Measurements from ENCODE around the gene CFAP410.

CFAP410 gene

GRCh38 chr21:44372616-44373015 is 33.4 kb upstream of the CFAP410 start:
- TF ChIP-seq CSDC2 (CRISPR knock-in tag; IDR thresholded peaks at IDR 0.05) (no peak), ESRRG (CRISPR knock-in tag; IDR thresholded peaks at IDR 0.05) (no peak), TCF4 (CRISPR knock-in tag; IDR thresholded peaks at IDR 0.05; ENCODE audit: borderline replicate concordance) (no peak), ZFP30 (CRISPR knock-in tag; IDR thresholded peaks at IDR 0.05) (no peak), ZNF565 (CRISPR knock-in tag; conservative IDR thresholded peaks at IDR 0.05; ENCODE audit: low read depth) (no peak), GLIS3 (CRISPR knock-in tag; IDR thresholded peaks at IDR 0.05) (no peak)
- TF ChIP-seq, protein P1, sequence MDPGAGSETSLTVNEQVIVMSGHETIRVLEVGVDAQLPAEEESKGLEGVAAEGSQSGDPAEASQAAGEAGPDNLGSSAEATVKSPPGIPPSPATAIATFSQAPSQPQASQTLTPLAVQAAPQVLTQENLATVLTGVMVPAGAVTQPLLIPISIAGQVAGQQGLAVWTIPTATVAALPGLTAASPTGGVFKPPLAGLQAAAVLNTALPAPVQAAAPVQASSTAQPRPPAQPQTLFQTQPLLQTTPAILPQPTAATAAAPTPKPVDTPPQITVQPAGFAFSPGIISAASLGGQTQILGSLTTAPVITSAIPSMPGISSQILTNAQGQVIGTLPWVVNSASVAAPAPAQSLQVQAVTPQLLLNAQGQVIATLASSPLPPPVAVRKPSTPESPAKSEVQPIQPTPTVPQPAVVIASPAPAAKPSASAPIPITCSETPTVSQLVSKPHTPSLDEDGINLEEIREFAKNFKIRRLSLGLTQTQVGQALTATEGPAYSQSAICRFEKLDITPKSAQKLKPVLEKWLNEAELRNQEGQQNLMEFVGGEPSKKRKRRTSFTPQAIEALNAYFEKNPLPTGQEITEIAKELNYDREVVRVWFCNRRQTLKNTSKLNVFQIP (CRISPR knock-in tag; IDR thresholded peaks at IDR 0.05; ENCODE audit: borderline replicate concordance, low read depth): no peak

DNA sequence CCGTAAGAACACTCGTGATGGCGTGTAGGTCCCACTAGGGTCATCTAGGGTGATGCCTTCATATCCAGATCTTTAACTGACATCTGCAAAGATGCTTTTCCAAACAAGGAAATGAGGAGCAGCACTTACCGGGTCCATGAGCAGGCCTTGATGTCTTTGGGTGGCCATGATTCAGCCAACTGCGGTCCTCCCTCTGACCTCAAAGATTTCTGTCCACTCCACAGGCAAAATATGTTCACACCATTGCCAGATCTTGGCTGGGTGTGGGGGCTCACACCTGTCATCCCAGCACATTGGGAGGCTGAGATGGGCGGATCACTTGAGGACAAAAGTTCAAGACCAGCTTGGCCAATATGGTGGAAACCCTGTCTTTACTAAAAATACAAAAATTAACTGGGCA is 32.4 kb upstream of the CFAP410 start:
- ATAC-seq: no peak
- TF ChIP-seq ZC3H10 (CRISPR knock-in tag; IDR thresholded peaks at IDR 0.05) (no peak), ZNF8 (CRISPR knock-in tag; IDR thresholded peaks at IDR 0.05) (no peak), SNAI2 (CRISPR knock-in tag; IDR thresholded peaks at IDR 0.05) (no peak), TCF4 (CRISPR knock-in tag; IDR thresholded peaks at IDR 0.05; ENCODE audit: borderline replicate concordance) (no peak), OSR1 (CRISPR knock-in tag; IDR thresholded peaks at IDR 0.05) (no peak), ZFP30 (CRISPR knock-in tag; IDR thresholded peaks at IDR 0.05) (no peak), PATZ1 (CRISPR knock-in tag; IDR thresholded peaks at IDR 0.05; ENCODE audit: borderline replicate concordance) (no peak), TOX (CRISPR knock-in tag; IDR thresholded peaks at IDR 0.05; ENCODE audit: borderline replicate concordance) (no peak), CSRNP3 (CRISPR knock-in tag; IDR thresholded peaks at IDR 0.05) (no peak), ARNTL (CRISPR knock-in tag; IDR thresholded peaks at IDR 0.05; ENCODE audit: borderline replicate concordance, low read depth) (no peak), ZFP3 (CRISPR knock-in tag; IDR thresholded peaks at IDR 0.05) (no peak)
- TF ChIP-seq, protein P1 (CRISPR knock-in tag; IDR thresholded peaks at IDR 0.05; ENCODE audit: borderline replicate concordance, low read depth): no peak

More at GRCh38 chr21:44372616-44373015, 33.4 kb upstream of the CFAP410 start:
- no peak for ATAC-seq

- ATAC-seq: no peak
- TF ChIP-seq ISL1 (CRISPR knock-in tag; IDR thresholded peaks at IDR 0.05) (no peak), CSRNP3 (CRISPR knock-in tag; IDR thresholded peaks at IDR 0.05) (no peak), ZNF8 (CRISPR knock-in tag; IDR thresholded peaks at IDR 0.05) (no peak), OSR1 (CRISPR knock-in tag; IDR thresholded peaks at IDR 0.05) (no peak), SNAI2 (CRISPR knock-in tag; IDR thresholded peaks at IDR 0.05) (no peak), RARB (CRISPR knock-in tag; IDR thresholded peaks at IDR 0.05) (no peak), CREB5 (CRISPR knock-in tag; IDR thresholded peaks at IDR 0.05; ENCODE audit: low read depth) (no peak), ZNF70 (CRISPR knock-in tag; IDR thresholded peaks at IDR 0.05) (no peak), TCF4 (CRISPR knock-in tag; IDR thresholded peaks at IDR 0.05; ENCODE audit: borderline replicate concordance) (no peak), GLIS3 (CRISPR knock-in tag; IDR thresholded peaks at IDR 0.05) (no peak), ARNTL (CRISPR knock-in tag; IDR thresholded peaks at IDR 0.05; ENCODE audit: borderline replicate concordance, low read depth) (no peak), ZNF565 (CRISPR knock-in tag; conservative IDR thresholded peaks at IDR 0.05; ENCODE audit: low read depth) (no peak), PPARA (CRISPR knock-in tag; IDR thresholded peaks at IDR 0.05; ENCODE audit: borderline replicate concordance) (no peak)
- TF ChIP-seq, protein P1 (CRISPR knock-in tag; IDR thresholded peaks at IDR 0.05; ENCODE audit: borderline replicate concordance, low read depth): no peak
Measured at GRCh38 chr21:44370786-44371410, 31.7 kb upstream of the CFAP410 start.
